ENCODE data around the gene ROBO3. TPM values are rescaled to one million over a fixed set of nuclear protein-coding genes. Genes with fewer than 3 reads are reported as not detected.

Gene ROBO3
- total and polyA plus RNA-seq, 2 of the 8 experiments (the other 6 are each of a cell fraction or from before 2014, with no cell fraction given) = 12.1 to 24.6 TPM

DNA sequence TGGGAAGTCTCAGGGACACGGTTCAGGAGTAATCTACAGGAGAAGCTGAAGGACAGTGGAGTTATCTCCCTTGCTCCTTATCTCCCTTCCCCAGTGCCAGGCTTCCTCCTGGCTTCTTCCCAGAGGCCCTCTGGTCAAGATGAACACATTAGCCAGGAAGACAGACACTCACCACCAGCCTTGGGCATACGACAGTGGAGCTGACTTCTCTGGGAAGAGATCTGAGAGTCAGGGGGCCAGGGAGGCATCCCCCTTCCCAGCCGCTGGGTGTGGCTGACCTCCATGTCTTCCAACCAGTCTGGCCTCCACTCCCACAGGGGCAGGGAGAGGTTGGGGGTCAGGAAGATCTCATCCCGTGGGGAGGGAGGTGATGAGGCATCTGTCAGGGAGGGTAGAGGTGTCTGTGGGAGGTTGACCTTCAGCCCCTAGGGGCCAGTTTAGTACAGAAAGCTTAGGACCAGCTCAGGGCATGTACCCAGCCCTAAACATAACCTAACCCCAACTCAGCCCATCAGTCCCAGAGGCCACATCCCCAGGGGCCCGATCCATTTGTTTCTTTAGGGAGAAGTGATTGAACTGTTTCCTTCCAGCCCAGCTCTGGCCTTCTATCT is 19.7 kb downstream of the ROBO3 start:
- no peak overlapping the region for H3K14ac ChIP-seq (ENCODE audit: insufficient read length)
- no peaks in the 10 kb centered on the region for H3K79me2 ChIP-seq (ENCODE audit: control insufficient read depth in 1 of 2, insufficient read depth in 2 of 2, low read length in 2 of 2)
- no peak overlapping the region for H3K4ac ChIP-seq (replicated peaks; ENCODE audit: insufficient read length, low read depth, low read length)
- no peak overlapping the region for H4K5ac ChIP-seq (ENCODE audit: insufficient read length, low read depth, low read length)
- H4K8ac ChIP-seq (ENCODE audit: extremely low read depth, insufficient read depth, low read length) = no peak overlapping the region
- no peak overlapping the region for H2BK15ac ChIP-seq (ENCODE audit: low read length)
- H4K91ac ChIP-seq (replicated peaks; ENCODE audit: insufficient read length, low read length) = no peak overlapping the region
- no peak overlapping the region for H2BK120ac ChIP-seq (replicated peaks; ENCODE audit: low read depth, low read length)
- FAIRE-seq = no peak
- peaks cover 0 to 3% (median under 1%) of the 10 kb centered on the region in 4 experiments; a peak in 2 of 7 replicates for H3K27me3 ChIP-seq (replicated peaks in 1 of 4; ENCODE audit: control insufficient read depth in 3 of 4, extremely low read depth in 1 of 4, insufficient read depth in 3 of 4, low read length in 3 of 4)
- H3K4me2 ChIP-seq (ENCODE audit: insufficient read depth in 1 of 2, low read depth in 2 of 2, low read length in 2 of 2) = no peak overlapping the region
- H3K56ac ChIP-seq (replicated peaks; ENCODE audit: insufficient read length, low read depth, low read length) = no peak overlapping the region
- CTCF ChIA-PET (ENCODE audit: partially characterized antibody) = interaction anchor here (0.9 to 2.1 kb wide), 7 partner anchors 9 to 261 kb away, joined by 3 to 7 read pairs (median 4); partner anchors contain the start of gene ROBO4
- no peak overlapping the region for H2BK20ac ChIP-seq (ENCODE audit: low read length)
- no peak overlapping the region for H2AK5ac ChIP-seq (ENCODE audit: low read depth, low read length)
- H3K23me2 ChIP-seq (ENCODE audit: low read depth, low read length) = no peaks in the 10 kb centered on the region; the same call in 1 of the 2 replicates
- H3K36me3 ChIP-seq (ENCODE audit: control insufficient read depth in 2 of 4, insufficient read depth in 4 of 4, low read length in 3 of 4) = no peaks in the 10 kb centered on the region
- H3K9ac ChIP-seq (replicated peaks in 1 of 4; ENCODE audit: extremely low read depth in 1 of 4, low read depth in 3 of 4, low read length in 3 of 4) = no peak overlapping the region
- no peak overlapping the region for H3K4me3 ChIP-seq (ENCODE audit: extremely low read depth in 1 of 4, insufficient read depth in 2 of 4, low read depth in 3 of 4, low read length in 4 of 4)
- H3K27ac ChIP-seq (ENCODE audit: low read depth, low read length) = no peak overlapping the region
- no peak overlapping the region for H3K23ac ChIP-seq (ENCODE audit: insufficient read length)
- H2AFZ ChIP-seq (ENCODE audit: low read length) = no peak overlapping the region
- no peaks in the 10 kb centered on the region for H4K20me1 ChIP-seq (replicated peaks in 1 of 2; ENCODE audit: control insufficient read depth in 1 of 2, insufficient read depth in 2 of 2, low read length in 2 of 2)
- POLR2A ChIA-PET (ENCODE audit: partially characterized antibody) = interaction anchor here (0.8 kb wide), 1 partner anchor 9 kb away, joined by 3 read pairs; no protein-coding TSS in a partner anchor
- 87% methylated on average over 5 of the region's 5 CpGs; no CpG with 5 or more reads in 1 of the 2 experiments for WGBS, 2 experiments (ENCODE audit: extremely low coverage in 1 of 2, insufficient coverage in 1 of 2, insufficient read length in 1 of 2, insufficient replicate concordance in 2 of 2, low coverage in 1 of 2, low lambda C conversion rate in 2 of 2, missing lambda C conversion rate in 1 of 2)
- no peaks in the 10 kb centered on the region for H3K79me1 ChIP-seq (ENCODE audit: low read depth, low read length)
- peaks cover 0 to 2% (median 0%) of the 10 kb centered on the region in 4 experiments; a peak in 2 of 7 replicates for H3K4me1 ChIP-seq (replicated peaks in 1 of 4; ENCODE audit: control insufficient read depth in 3 of 4, insufficient read depth in 4 of 4, low read length in 3 of 4)
- DNase-seq (ENCODE audit: low read depth in 1 of 2, low spot score in 2 of 2) = no peak
- no peaks in the 10 kb centered on the region for H3K9me3 ChIP-seq (ENCODE audit: insufficient read depth in 2 of 2, low read depth in 1 of 2, low read length in 1 of 2)
- no peak overlapping the region for H2BK5ac ChIP-seq (ENCODE audit: low read depth, low read length)
- no peak overlapping the region for H2BK12ac ChIP-seq (ENCODE audit: low read depth, low read length)
- no peak overlapping the region for H3K18ac ChIP-seq (ENCODE audit: extremely low read depth, low read length)
- TF ChIP-seq, protein P1, sequence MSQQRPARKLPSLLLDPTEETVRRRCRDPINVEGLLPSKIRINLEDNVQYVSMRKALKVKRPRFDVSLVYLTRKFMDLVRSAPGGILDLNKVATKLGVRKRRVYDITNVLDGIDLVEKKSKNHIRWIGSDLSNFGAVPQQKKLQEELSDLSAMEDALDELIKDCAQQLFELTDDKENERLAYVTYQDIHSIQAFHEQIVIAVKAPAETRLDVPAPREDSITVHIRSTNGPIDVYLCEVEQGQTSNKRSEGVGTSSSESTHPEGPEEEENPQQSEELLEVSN (IDR thresholded peaks at IDR 0.05) = no peak
- TF ChIP-seq SUZ12 (IDR thresholded peaks at IDR 0.05; ENCODE audit: low read length) (no peak), TAF1 (IDR thresholded peaks at IDR 0.05; ENCODE audit: low read depth, low read length) (no peak), RAD21 (IDR thresholded peaks at IDR 0.05 in 1 of 2, conservative IDR thresholded peaks at IDR 0.05 in 1 of 2; ENCODE audit: low read depth in 2 of 2, low read length in 2 of 2) (no peak), EGR1 (IDR thresholded peaks at IDR 0.05; ENCODE audit: borderline replicate concordance, low read depth, low read length) (no peak), SP1 (IDR thresholded peaks at IDR 0.05; ENCODE audit: low read depth, low read length) (no peak), POLR2AphosphoS5 (IDR thresholded peaks at IDR 0.05; ENCODE audit: low read depth, low read length) (no peak), CBX5 (IDR thresholded peaks at IDR 0.05; ENCODE audit: low read depth, low read length) (no peak), RXRA (IDR thresholded peaks at IDR 0.05; ENCODE audit: insufficient read depth, low read depth, low read length) (no peak), SIRT6 (IDR thresholded peaks at IDR 0.05; ENCODE audit: low read length) (no peak), BRCA1 (IDR thresholded peaks at IDR 0.05; ENCODE audit: low read depth, low read length) (no peak), SP4 (IDR thresholded peaks at IDR 0.05; ENCODE audit: low read length) (no peak), BCL11A (IDR thresholded peaks at IDR 0.05; ENCODE audit: low read depth in 2 of 2, low read length in 2 of 2) (no peak)

Data from H1 (cell line).